Tibial artery (tissue), 4 donors: ENCODE results near the gene PCK1.

ENCODE experiments used
- DNase-seq, 2 donors: peaks; one replicate each; pipeline ENCODE4 v3.0.0-alpha.2; 2019
- H3K27ac ChIP-seq, 2 donors: fragments of 200-600 bp; sonication (generic) in 1 of 2; 1 replicate in 1 of 2; 2 replicates in 1 of 2; pipeline ENCODE4 v1.5.1; 2018 to 2019; ENCODE audit warnings: mild to moderate bottlenecking in 1 of 2
- H3K27me3 ChIP-seq, 2 donors: fragments of 200-600 bp; sonication (generic) in 1 of 2; one replicate each; pipeline versions ENCODE4 v1.5.1 to v1.6.0; 2016 to 2019
- H3K36me3 ChIP-seq, 3 donors: fragments of 200-600 bp; sonication (generic) in 2 of 3; one replicate each; pipeline ENCODE4 v1.5.1; 2016 to 2019; ENCODE audit warnings: mild to moderate bottlenecking in 2 of 3
- H3K4me1 ChIP-seq, 4 donors: fragments of 200-600 bp; sonication (generic) in 2 of 4; 1 replicate in 3 of 4; 2 replicates in 1 of 4; pipeline ENCODE4 v1.5.1; 2016 to 2019
- H3K4me3 ChIP-seq, 2 donors: fragments of 200-600 bp; sonication (generic) in 1 of 2; 1 replicate in 1 of 2; 2 replicates in 1 of 2; pipeline ENCODE4 v1.5.1; 2018 to 2019; ENCODE audit warnings: mild to moderate bottlenecking in 2 of 2
- H3K9me3 ChIP-seq, 3 donors: fragments of 200-600 bp; sonication (generic) in 1 of 3; one replicate each; pipeline ENCODE4 v1.5.1; 2016 to 2019
- CTCF ChIP-seq, 2 experiments: fragments of 200-600 bp in 1 of 2; fragments of 450-650 bp in 1 of 2; IDR thresholded peaks; one replicate each; pipeline ENCODE4 v1.5.1; 2017 to 2019; ENCODE audit warnings: antibody characterized with exemption in 2 of 2, mild to moderate bottlenecking in 1 of 2, moderate library complexity in 1 of 2
- intact Hi-C: fragments of 100-400 bp; cut with DNase I; formaldehyde crosslinking; loops from one replicate; pipeline ENCODE4 v1.15.0; 2023; ENCODE audit warnings: low total_unique reads

The PCK1 gene

DNA sequence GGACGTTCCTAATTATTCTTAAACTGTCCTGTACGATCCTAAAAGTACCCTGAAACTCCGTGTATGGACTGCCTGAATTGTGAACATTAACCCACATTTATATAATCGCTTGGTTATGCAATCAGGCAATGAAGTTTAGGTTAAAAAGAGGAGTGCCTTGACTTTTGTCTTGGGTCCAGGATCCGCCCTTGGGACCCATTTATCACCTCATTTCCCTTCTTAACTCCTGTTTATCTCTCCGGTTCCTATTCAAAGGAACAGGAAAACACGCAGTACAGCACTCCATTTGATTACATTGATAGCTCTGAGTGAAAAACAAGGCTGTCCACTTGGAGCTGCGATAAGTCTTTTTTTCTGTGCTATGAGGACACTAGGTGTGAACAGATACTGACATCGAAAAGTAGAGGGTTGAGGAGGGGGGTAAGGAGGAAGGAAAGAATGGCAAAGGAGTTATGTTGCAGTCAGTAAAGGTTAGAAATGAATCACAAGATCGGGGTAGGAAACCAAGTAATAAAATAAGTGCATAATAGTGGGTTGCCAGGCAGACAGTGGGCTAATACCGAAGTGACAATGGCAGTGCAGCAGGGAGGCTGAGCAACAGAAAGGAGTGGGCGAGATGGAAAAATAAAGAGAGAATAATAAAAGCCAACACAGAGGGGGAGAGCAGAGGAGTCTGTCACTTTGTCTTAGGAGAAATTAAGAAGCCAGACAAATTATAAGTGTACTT, 15.9 kb upstream of the PCK1 start:
- no peaks in the 10 kb centered on the region for H3K9me3 ChIP-seq
- no peak overlapping the region for H3K4me3 ChIP-seq
- no peaks in the 10 kb centered on the region for H3K36me3 ChIP-seq
- peaks cover 0 to 9% of the 10 kb centered on the region in 2 donors for H3K27me3 ChIP-seq
- intact Hi-C loops = no loop called here
- no peaks in the 10 kb centered on the region for H3K4me1 ChIP-seq
- no peak for TF ChIP-seq CTCF (IDR thresholded peaks at IDR 0.05)
- no peak overlapping the region for H3K27ac ChIP-seq
- DNase-seq = no peak

- H3K4me1 ChIP-seq = no peaks in the 10 kb centered on the region
- DNase-seq = peak in 1 of 2 donors; percentile 39
- intact Hi-C loops = no loop called here
- H3K4me3 ChIP-seq = no peak overlapping the region
- H3K36me3 ChIP-seq = no peaks in the 10 kb centered on the region
- no peaks in the 10 kb centered on the region for H3K9me3 ChIP-seq
- no peak for TF ChIP-seq CTCF (IDR thresholded peaks at IDR 0.05)
- H3K27ac ChIP-seq = no peak overlapping the region
- peaks cover 0 to 13% of the 10 kb centered on the region in 2 donors for H3K27me3 ChIP-seq
These were observed 14.8 kb upstream of the PCK1 start for GRCh38 chr20:57545927-57546662.

DNA sequence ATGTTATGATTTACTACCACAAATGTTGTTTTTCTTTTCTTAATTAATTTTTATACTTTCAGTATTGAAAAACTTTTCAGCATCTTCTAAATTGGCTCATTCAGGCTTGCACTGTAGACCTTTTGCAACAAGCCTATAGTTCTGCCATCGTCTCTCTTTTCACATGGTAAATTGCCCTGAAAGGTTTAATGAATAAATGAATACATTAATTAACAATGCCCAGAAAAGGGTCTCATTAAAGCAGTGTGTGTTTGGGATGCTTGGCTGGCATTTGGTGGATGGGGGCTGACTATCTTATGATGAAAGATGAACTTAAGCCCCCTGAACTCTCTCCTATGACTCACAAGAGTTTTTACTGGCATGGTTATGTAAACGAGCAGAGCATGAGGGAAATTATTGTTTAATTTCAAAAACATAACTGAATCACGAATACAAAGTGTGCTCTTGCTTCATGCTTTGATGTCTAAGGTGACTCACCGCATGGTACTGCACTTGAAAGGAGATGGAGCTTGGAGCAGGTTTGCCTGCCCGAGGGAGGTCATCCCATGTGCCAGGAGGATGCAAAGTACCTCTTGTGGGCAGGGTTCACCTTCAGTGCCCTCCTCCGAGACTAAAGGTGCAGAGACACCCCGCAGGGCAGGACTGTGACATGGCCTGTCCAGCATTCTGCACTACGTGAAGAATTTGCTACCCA, 13.8 kb upstream of the PCK1 start:
- H3K27me3 ChIP-seq = peaks cover 0 to 23% of the 10 kb centered on the region in 2 donors
- H3K36me3 ChIP-seq = no peaks in the 10 kb centered on the region
- H3K4me3 ChIP-seq = no peak overlapping the region
- H3K4me1 ChIP-seq = no peaks in the 10 kb centered on the region
- H3K9me3 ChIP-seq = no peaks in the 10 kb centered on the region
- no peak for TF ChIP-seq CTCF (IDR thresholded peaks at IDR 0.05)
- H3K27ac ChIP-seq = no peak overlapping the region
- peak in 1 of 2 donors; percentile 9 for DNase-seq
- intact Hi-C loops = no loop called here

DNA sequence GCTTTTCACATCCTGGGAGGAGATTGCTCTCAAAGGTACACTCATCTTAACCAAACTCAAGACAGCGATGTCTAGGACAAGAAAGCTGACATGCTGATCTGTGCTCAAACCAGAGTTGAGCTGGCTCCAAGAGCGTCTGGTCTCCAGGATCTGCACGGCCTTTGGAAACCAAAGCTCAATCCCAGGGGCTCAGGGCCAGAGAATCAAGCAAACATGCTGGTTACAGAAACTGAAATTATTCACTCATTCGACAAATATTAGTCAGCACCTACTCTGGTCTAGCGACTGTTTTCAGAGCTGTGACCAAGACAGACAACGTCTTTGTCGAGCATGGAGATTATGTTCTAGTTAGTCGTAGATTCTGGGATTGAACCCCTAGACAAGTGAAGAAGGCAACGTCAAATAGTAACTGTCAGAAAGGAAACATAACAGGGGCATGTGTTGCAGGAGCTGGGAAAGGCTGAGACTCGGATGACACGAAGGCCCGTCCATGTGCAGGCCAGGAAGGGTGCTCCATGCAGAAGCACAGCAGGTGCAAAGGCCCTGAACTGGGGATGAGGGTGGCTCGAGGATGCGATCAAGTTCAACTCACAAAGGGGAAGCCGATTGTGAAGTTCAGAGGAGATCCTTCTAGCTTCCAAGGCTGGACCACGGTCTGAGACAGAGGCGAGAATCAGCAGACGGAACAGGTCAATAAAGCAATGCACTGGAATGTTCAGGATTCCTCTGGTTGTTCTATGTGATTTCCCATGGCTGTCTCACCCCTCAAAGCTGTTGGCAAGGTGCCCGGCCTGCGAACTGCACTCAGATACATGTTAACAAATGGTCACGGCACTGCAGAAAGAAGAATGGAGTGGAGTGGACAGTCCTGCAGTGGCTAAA, 12.5 kb upstream of the PCK1 start:
- peaks cover 0 to 25% of the 10 kb centered on the region in 2 donors for H3K27me3 ChIP-seq
- intact Hi-C loops = no loop called here
- H3K36me3 ChIP-seq = no peaks in the 10 kb centered on the region
- DNase-seq = peak in 1 of 2 donors; percentile 53
- H3K9me3 ChIP-seq = no peaks in the 10 kb centered on the region
- no peak overlapping the region for H3K4me3 ChIP-seq
- TF ChIP-seq CTCF (IDR thresholded peaks at IDR 0.05) = no peak
- H3K4me1 ChIP-seq = no peaks in the 10 kb centered on the region
- no peak overlapping the region for H3K27ac ChIP-seq

DNA sequence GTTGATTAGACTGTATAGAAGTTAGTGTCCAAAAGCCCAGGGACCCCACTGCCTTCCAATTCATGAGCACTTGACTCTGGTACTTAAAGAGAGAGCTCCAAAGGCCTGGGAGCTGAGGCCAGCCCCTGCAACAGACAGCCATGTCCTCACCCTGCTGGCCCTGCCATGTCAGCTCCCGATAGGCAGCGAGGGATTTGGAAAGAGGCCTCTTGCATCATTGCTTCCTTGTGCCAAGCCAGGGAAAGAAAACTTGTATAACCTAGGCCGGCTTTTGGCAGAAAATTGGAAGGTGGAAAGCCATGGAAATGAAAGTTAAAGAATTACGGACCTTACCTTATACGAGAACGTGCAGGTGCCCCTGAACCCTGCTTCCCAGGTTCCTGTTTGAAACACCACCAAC, 8.4 kb upstream of the PCK1 start:
- intact Hi-C loops = no loop called here
- no peak for TF ChIP-seq CTCF (IDR thresholded peaks at IDR 0.05)
- Histone ChIP-seq H3K36me3 (no peaks in the 10 kb centered on the region), H3K4me1 (no peaks in the 10 kb centered on the region), H3K4me3 (no peak overlapping the region), H3K27me3 (peaks cover 0 to 40% of the 10 kb centered on the region in 2 donors), H3K27ac (no peak overlapping the region), H3K9me3 (no peaks in the 10 kb centered on the region)
- DNase-seq = no peak
